OCI-LY7 (cell line): ENCODE results near the gene LDLRAD4. TPM values are rescaled to one million over a fixed set of nuclear protein-coding genes. Genes with fewer than 3 reads are reported as not detected.

Experiments
- BruUV-seq: library from RNA; stranded (reverse); fragments of 400-500 nt; replicated peaks from 2 replicates; lab custom pipeline; 2021; lab: Mats Ljungman, UMichigan
- CTCF ChIA-PET: fragments of 300-600 bp; sonication (Branson Sonifier 250); formaldehyde crosslinking; loops from one replicate; lab custom pipeline; 2022; ENCODE audit warnings: antibody characterized with exemption; ENCODE audit not compliant: unreplicated experiment; lab: Charles Lee
- POLR2A ChIA-PET: fragments of 300-600 bp; sonication (Branson Sonifier 250); formaldehyde crosslinking; loops from one replicate; lab custom pipeline; 2022; ENCODE audit warnings: antibody characterized with exemption; lab: Charles Lee
- DNase-seq: peaks from one replicate; pipeline ENCODE4 v3.0.0-alpha.2; 2015; ENCODE audit warnings: low spot score
- H2AFZ ChIP-seq: fragments of 200-600 bp; sonication (generic), shearing (Covaris generic); 2 replicates; pipeline ENCODE4 v1.6.1; 2014; ENCODE audit warnings: mild to moderate bottlenecking, antibody characterized with exemption, low read length, moderate library complexity
- H3K27ac ChIP-seq: fragments of 200-600 bp; sonication (generic); 2 replicates; pipeline ENCODE4 v1.5.1; 2014; ENCODE audit warnings: mixed run types, low read depth, mild to moderate bottlenecking, moderate library complexity, low read length, inconsistent platforms; ENCODE audit not compliant: poor library complexity, severe bottlenecking
- H3K36me3 ChIP-seq: fragments of 200-600 bp; sonication (generic); 2 replicates; pipeline ENCODE4 v1.6.1; 2014; ENCODE audit warnings: mild to moderate bottlenecking, antibody characterized with exemption, low read length, moderate library complexity, mixed read lengths; ENCODE audit not compliant: insufficient read depth
- H3K4me1 ChIP-seq: fragments of 200-600 bp; sonication (generic); 2 replicates; pipeline ENCODE4 v1.5.1; 2014; ENCODE audit warnings: mild to moderate bottlenecking, low read length; ENCODE audit not compliant: insufficient read depth, poor library complexity, severe bottlenecking
- H3K4me2 ChIP-seq: fragments of 200-600 bp; sonication (generic); 2 replicates; pipeline ENCODE4 v1.6.1; 2014; ENCODE audit warnings: mild to moderate bottlenecking, low read length
- H3K4me3 ChIP-seq: fragments of 200-600 bp; sonication (generic); 2 replicates; pipeline ENCODE4 v1.5.1; 2014; ENCODE audit warnings: mild to moderate bottlenecking, low read depth, low read length; ENCODE audit not compliant: poor library complexity, severe bottlenecking
- H3K79me2 ChIP-seq: fragments of 200-600 bp; sonication (generic); 2 replicates; pipeline ENCODE4 v1.6.1; 2016; ENCODE audit warnings: low read depth, mild to moderate bottlenecking, low read length, moderate library complexity, mixed read lengths; ENCODE audit not compliant: insufficient read depth
- H3K9me2 ChIP-seq: fragments of 200-600 bp; sonication (generic); 2 replicates; pipeline ENCODE4 v1.6.1; 2016; ENCODE audit warnings: mild to moderate bottlenecking, low read length, mixed read lengths; ENCODE audit not compliant: insufficient read depth
- H3K9me3 ChIP-seq: fragments of 200-600 bp; sonication (generic); 2 replicates; pipeline ENCODE4 v1.6.1; 2014; ENCODE audit warnings: mild to moderate bottlenecking, mixed run types, low read length, mixed read lengths
- H4K20me1 ChIP-seq: fragments of 200-600 bp; sonication (generic); 2 replicates; pipeline ENCODE4 v1.6.1; 2014; ENCODE audit warnings: mild to moderate bottlenecking, antibody characterized with exemption, low read length, moderate library complexity, mixed read lengths; ENCODE audit not compliant: insufficient read depth
- EZH2phosphoT487 ChIP-seq: fragments of 200-600 bp; sonication (generic); IDR thresholded peaks from 2 replicates; pipeline ENCODE4 v1.6.1; 2018; ENCODE audit warnings: low read depth, borderline replicate concordance, mild to moderate bottlenecking, mixed run types, antibody characterized with exemption, low read length, moderate library complexity, mixed read lengths
- intact Hi-C: fragments of 100-400 bp; cut with micrococcal nuclease; formaldehyde crosslinking; loops from one replicate; pipeline ENCODE4 v1.10.0; 2022; ENCODE audit not compliant: unreplicated experiment
- total RNA-seq, 2 experiments: library from RNA; depleted of rRNA in 1 of 2; stranded (reverse); fragments of >200 nt in 1 of 2; shearing (Covaris generic) in 1 of 2; gene quantifications; 2 replicates each; pipeline ENCODE4 v1.2.3, GENCODE V29; 2014 to 2022
- TF ChIP-seq, protein P1 (sequence below): fragments of 200-600 bp; sonication (generic); conservative IDR thresholded peaks from 2 replicates; pipeline ENCODE4 v1.5.1; 2014; ENCODE audit warnings: mild to moderate bottlenecking, antibody characterized with exemption, low read length, moderate library complexity, mixed read lengths

LDLRAD4 gene
- total RNA-seq, 2 experiments from 2014 or later: 26.2 to 43.8 TPM

DNA sequence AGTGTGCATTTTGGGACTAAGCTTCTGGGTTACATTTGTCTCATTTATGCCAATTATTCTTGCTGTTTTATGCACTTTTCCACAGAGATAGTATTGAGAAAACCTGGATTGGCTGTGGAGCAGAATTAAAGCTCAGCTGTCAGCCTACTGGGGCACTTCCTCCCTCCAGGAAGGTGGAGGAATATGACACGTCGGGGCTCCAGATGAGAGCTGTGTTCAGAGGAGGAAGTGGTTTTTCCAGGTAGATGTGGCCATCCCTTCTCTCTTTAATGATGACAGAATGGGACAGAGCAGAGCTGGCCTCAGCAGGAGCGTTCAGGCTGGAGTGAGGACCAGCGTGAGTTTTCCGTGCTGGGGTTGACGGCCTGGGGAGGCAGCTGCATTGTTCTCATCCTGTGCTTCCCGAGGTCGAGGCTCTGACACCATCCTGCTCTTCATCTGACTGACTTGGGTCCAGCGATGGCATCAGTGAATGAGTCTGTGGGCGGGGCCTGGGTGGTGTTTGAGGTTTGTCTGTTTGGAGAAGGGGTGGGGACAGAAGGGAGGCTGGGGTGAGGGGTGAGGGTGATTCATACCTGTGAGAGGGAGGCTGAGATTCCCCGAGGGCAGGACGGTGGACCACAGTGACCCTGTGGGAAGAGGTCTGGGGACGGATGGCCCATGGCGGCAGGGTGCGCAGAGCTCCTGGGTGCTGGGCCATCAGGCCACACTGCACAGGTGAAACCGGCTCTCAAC lies 207.0 kb downstream of the LDLRAD4 start:
- H3K4me2 ChIP-seq: no peak overlapping the region
- no peak overlapping the region for H3K27ac ChIP-seq
- H3K4me3 ChIP-seq: no peak overlapping the region
- H3K9me3 ChIP-seq: no peaks in the 10 kb centered on the region
- POLR2A ChIA-PET: no interaction called here
- intact Hi-C loops: no loop called here
- no peak overlapping the region for H2AFZ ChIP-seq
- H3K4me1 ChIP-seq: peaks cover 8% of the 10 kb centered on the region
- H3K36me3 ChIP-seq: no peaks in the 10 kb centered on the region
- BruUV-seq: no TSS peak
- H3K9me2 ChIP-seq: no peaks in the 10 kb centered on the region
- no peak for DNase-seq
- TF ChIP-seq EZH2phosphoT487: no peak
- TF ChIP-seq, protein P1, sequence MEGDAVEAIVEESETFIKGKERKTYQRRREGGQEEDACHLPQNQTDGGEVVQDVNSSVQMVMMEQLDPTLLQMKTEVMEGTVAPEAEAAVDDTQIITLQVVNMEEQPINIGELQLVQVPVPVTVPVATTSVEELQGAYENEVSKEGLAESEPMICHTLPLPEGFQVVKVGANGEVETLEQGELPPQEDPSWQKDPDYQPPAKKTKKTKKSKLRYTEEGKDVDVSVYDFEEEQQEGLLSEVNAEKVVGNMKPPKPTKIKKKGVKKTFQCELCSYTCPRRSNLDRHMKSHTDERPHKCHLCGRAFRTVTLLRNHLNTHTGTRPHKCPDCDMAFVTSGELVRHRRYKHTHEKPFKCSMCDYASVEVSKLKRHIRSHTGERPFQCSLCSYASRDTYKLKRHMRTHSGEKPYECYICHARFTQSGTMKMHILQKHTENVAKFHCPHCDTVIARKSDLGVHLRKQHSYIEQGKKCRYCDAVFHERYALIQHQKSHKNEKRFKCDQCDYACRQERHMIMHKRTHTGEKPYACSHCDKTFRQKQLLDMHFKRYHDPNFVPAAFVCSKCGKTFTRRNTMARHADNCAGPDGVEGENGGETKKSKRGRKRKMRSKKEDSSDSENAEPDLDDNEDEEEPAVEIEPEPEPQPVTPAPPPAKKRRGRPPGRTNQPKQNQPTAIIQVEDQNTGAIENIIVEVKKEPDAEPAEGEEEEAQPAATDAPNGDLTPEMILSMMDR: no peak
- H3K79me2 ChIP-seq: no peaks in the 10 kb centered on the region
- no peaks in the 10 kb centered on the region for H4K20me1 ChIP-seq
- CTCF ChIA-PET: no interaction called here

DNA sequence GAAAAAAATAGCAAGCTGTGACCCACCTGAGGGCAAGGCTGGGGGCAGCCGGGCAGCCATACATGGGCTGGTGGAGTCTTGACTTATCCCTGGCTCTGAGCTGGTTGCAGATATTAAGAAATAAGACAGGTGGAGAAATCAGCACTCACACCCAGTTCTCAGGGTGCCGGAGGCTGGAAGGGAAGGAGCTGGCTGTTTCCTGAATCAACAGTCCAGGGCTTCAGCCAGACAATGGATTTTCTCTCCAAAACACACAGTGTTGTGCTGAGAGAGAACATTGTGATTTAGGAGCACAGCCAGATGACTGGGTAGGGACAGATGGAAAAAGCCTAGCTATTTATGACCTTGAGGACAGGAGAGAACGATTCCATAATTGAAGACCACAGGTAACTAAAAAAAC lies 208.8 kb downstream of the LDLRAD4 start:
- no peak overlapping the region for H3K27ac ChIP-seq
- H4K20me1 ChIP-seq: no peaks in the 10 kb centered on the region
- H2AFZ ChIP-seq: no peak overlapping the region
- H3K4me1 ChIP-seq: no peaks in the 10 kb centered on the region
- no peak overlapping the region for H3K4me3 ChIP-seq
- no peak for DNase-seq
- ChIA-PET POLR2A (interaction anchor here (0.6 kb wide), 1 partner anchor 9 kb away, joined by 7 read pairs; no protein-coding TSS in a partner anchor), CTCF (no interaction called here)
- intact Hi-C loops: no loop called here
- no peaks in the 10 kb centered on the region for H3K79me2 ChIP-seq
- no TSS peak for BruUV-seq
- no peaks in the 10 kb centered on the region for H3K9me3 ChIP-seq
- no peak for TF ChIP-seq EZH2phosphoT487
- TF ChIP-seq, protein P1: no peak
- no peaks in the 10 kb centered on the region for H3K9me2 ChIP-seq
- no peaks in the 10 kb centered on the region for H3K36me3 ChIP-seq
- H3K4me2 ChIP-seq: no peak overlapping the region

DNA sequence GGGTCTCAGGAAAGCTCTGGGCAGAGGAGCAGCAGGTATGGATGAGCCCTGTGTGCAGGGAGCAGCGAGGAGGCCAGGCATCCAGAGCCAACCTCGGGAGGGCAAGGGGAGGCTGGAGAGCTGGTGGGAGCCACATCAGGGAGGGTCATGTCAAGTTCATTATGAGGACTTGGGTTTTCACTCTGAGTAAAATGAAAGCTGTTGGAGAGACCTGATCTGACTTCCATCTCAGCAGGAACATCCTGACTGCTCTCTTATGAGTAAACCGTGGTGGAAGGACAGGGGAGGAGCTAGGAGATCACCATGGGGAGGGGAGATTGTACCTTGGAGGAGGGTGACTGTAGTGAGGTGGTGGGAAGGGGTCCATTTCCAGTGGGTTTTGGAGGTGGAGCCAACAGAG lies 209.8 kb downstream of the LDLRAD4 start:
- POLR2A ChIA-PET: interaction anchor here (0.6 kb wide), 1 partner anchor 792 kb away, joined by 3 read pairs; no protein-coding TSS in a partner anchor
- intact Hi-C loops: no loop called here

More for the DNA sequence above, 209.8 kb downstream of the LDLRAD4 start:
- Histone ChIP-seq H3K9me2 (no peaks in the 10 kb centered on the region), H3K4me3 (no peak overlapping the region), H3K4me2 (no peak overlapping the region), H3K27ac (no peak overlapping the region), H3K9me3 (no peaks in the 10 kb centered on the region), H3K79me2 (no peaks in the 10 kb centered on the region), H2AFZ (no peak overlapping the region), H4K20me1 (no peaks in the 10 kb centered on the region), H3K4me1 (no peaks in the 10 kb centered on the region), H3K36me3 (no peaks in the 10 kb centered on the region)
- CTCF ChIA-PET: no interaction called here
- BruUV-seq: no TSS peak
- DNase-seq: no peak
- TF ChIP-seq EZH2phosphoT487: no peak
- TF ChIP-seq, protein P1: no peak
